Activated CD8-positive, alpha-beta T cell treated with anti-CD3 and anti-CD28 coated beads for 36 hours (primary cell): ENCODE data around the gene TMPRSS4. TPM values are rescaled to one million over a fixed set of nuclear protein-coding genes. Genes with fewer than 3 reads are reported as not detected.
"Not testable (repeated sequence)": the region's sequence is repeated elsewhere in the genome, so short reads cannot be mapped to it uniquely, and the experiment has no call there.

Experiments
- ATAC-seq: fragments of 200-7000 bp; cut with Tn5 transposase; one replicate; pipeline ENCODE4 v1.10.0; 2021; ENCODE audit warnings: mild to moderate bottlenecking, moderate library complexity
- CTCF ChIA-PET: fragments of 350-600 bp; sonication (Branson Sonifier 250); formaldehyde crosslinking; loops from one replicate; lab custom pipeline; 2021; ENCODE audit warnings: antibody characterized with exemption; lab: Charles Lee
- POLR2A ChIA-PET: fragments of 350-600 bp; sonication (Branson Sonifier 250); formaldehyde crosslinking; loops from one replicate; lab custom pipeline; 2021; ENCODE audit warnings: antibody characterized with exemption; lab: Charles Lee
- DNase-seq: peaks from one replicate; pipeline ENCODE4 v3.0.0-alpha.2; 2020
- H3K27ac Mint-ChIP-seq: one replicate; pipeline ENCODE4 v1.8.0; 2021; ENCODE audit warnings: mild to moderate bottlenecking, mixed read lengths
- H3K27me3 Mint-ChIP-seq: one replicate; pipeline ENCODE4 v1.8.0; 2021; ENCODE audit warnings: mixed read lengths
- H3K36me3 Mint-ChIP-seq: one replicate; pipeline ENCODE4 v1.8.0; 2021; ENCODE audit warnings: low read depth, mixed read lengths
- H3K4me1 Mint-ChIP-seq: one replicate; pipeline ENCODE4 v1.8.0; 2021; ENCODE audit warnings: low read depth, mixed read lengths
- H3K4me3 Mint-ChIP-seq: one replicate; pipeline ENCODE4 v1.8.0; 2021; ENCODE audit warnings: mild to moderate bottlenecking, moderate library complexity, mixed read lengths
- H3K9me3 Mint-ChIP-seq: one replicate; pipeline ENCODE4 v1.8.0; 2021; ENCODE audit warnings: mixed read lengths
- CTCF ChIP-seq: fragments of 200-600 bp; IDR thresholded peaks from one replicate; pipeline ENCODE4 v1.8.0; 2022; ENCODE audit warnings: antibody characterized with exemption, mild to moderate bottlenecking
- intact Hi-C: fragments of 100-400 bp; cut with micrococcal nuclease; formaldehyde crosslinking; loops from one replicate; pipeline ENCODE4 v1.10.0; 2022
- total RNA-seq, 2 experiments: library from RNA; stranded (reverse); gene quantifications; one replicate each; pipeline ENCODE4 v1.2.3, GENCODE V29; 2021

The TMPRSS4 gene
- total RNA-seq, 2 experiments from 2014 or later = not detected

- no peak for ATAC-seq
- Mint-ChIP-seq H3K27me3 (no peaks in the 10 kb centered on the region), H3K4me3 (no peak overlapping the region), H3K36me3 (no peaks in the 10 kb centered on the region), H3K9me3 (no peaks in the 10 kb centered on the region), H3K4me1 (no peaks in the 10 kb centered on the region), H3K27ac (no peak overlapping the region)
- ChIA-PET CTCF (interaction anchor here (1.4 to 9.8 kb wide), 3 partner anchors 110 to 242 kb away, joined by 3 to 287 read pairs (median 5); no protein-coding TSS in a partner anchor), POLR2A (interaction anchor here (1.4 kb wide), 1 partner anchor 16 kb away, joined by 3 read pairs; no protein-coding TSS in a partner anchor)
- intact Hi-C loops = no loop called here
- TF ChIP-seq CTCF = no peak
- DNase-seq = no peak
Measured at GRCh38 chr11:118059246-118059940, 17.5 kb upstream of the TMPRSS4 start.

GRCh38 chr11:118060081-118060661 is 16.7 kb upstream of the TMPRSS4 start:
- DNase-seq = no peak
- no peak for TF ChIP-seq CTCF
- POLR2A ChIA-PET = no interaction called here
- Mint-ChIP-seq H3K27ac (no peak overlapping the region), H3K36me3 (no peaks in the 10 kb centered on the region), H3K9me3 (no peaks in the 10 kb centered on the region), H3K4me1 (no peaks in the 10 kb centered on the region), H3K4me3 (no peak overlapping the region), H3K27me3 (no peaks in the 10 kb centered on the region)
- no peak for ATAC-seq
- intact Hi-C loops = no loop called here
- CTCF ChIA-PET = interaction anchor here (1.4 to 9.8 kb wide), 3 partner anchors 16 to 237 kb away, joined by 3 to 287 read pairs (median 5); no protein-coding TSS in a partner anchor

GRCh38 chr11:118060869-118061268 is 16.0 kb upstream of the TMPRSS4 start:
- no peaks in the 10 kb centered on the region for H3K27me3 Mint-ChIP-seq
- no peak for TF ChIP-seq CTCF
- CTCF ChIA-PET = interaction anchor here (0.9 to 3.1 kb wide), 8 partner anchors 8 to 253 kb away, joined by 3 to 22 read pairs (median 4); no protein-coding TSS in a partner anchor
- POLR2A ChIA-PET = interaction anchor here (1.0 kb wide), 1 partner anchor 245 kb away, joined by 3 read pairs; no protein-coding TSS in a partner anchor
- no peak for DNase-seq
- no peak overlapping the region for H3K27ac Mint-ChIP-seq
- intact Hi-C loops = no loop called here
- peaks cover 1% of the 10 kb centered on the region for H3K4me1 Mint-ChIP-seq
- H3K9me3 Mint-ChIP-seq = no peaks in the 10 kb centered on the region
- H3K36me3 Mint-ChIP-seq = no peaks in the 10 kb centered on the region
- peak; percentile 55 for ATAC-seq
- H3K4me3 Mint-ChIP-seq = no peak overlapping the region

GRCh38 chr11:118061586-118062125 is 15.2 kb upstream of the TMPRSS4 start:
- DNase-seq (no peak), ATAC-seq (no peak)
- H3K9me3 Mint-ChIP-seq = no peaks in the 10 kb centered on the region
- TF ChIP-seq CTCF = no peak
- CTCF ChIA-PET = interaction anchor here (0.9 to 3.1 kb wide), 7 partner anchors 8 to 254 kb away, joined by 3 to 22 read pairs (median 3); no protein-coding TSS in a partner anchor
- POLR2A ChIA-PET = interaction anchor here (1.0 kb wide), 2 partner anchors 108 to 246 kb away, joined by 3 read pairs; no protein-coding TSS in a partner anchor
- intact Hi-C loops = no loop called here
- no peaks in the 10 kb centered on the region for H3K36me3 Mint-ChIP-seq
- H3K4me1 Mint-ChIP-seq = peaks cover 1% of the 10 kb centered on the region
- no peak overlapping the region for H3K4me3 Mint-ChIP-seq
- H3K27me3 Mint-ChIP-seq = no peaks in the 10 kb centered on the region
- H3K27ac Mint-ChIP-seq = no peak overlapping the region

GRCh38 chr11:118062181-118062580 is 14.7 kb upstream of the TMPRSS4 start:
- H3K4me1 Mint-ChIP-seq, H3K4me3 Mint-ChIP-seq, H3K36me3 Mint-ChIP-seq, H3K27me3 Mint-ChIP-seq, ATAC-seq, H3K9me3 Mint-ChIP-seq, DNase-seq, intact Hi-C loops, H3K27ac Mint-ChIP-seq: not testable (repeated sequence)
- ChIA-PET CTCF (interaction anchor here (1.2 to 3.1 kb wide), 5 partner anchors 9 to 255 kb away, joined by 3 to 22 read pairs (median 5); no protein-coding TSS in a partner anchor), POLR2A (interaction anchor here (1.0 kb wide), 1 partner anchor 108 kb away, joined by 3 read pairs; no protein-coding TSS in a partner anchor)

- H3K27ac Mint-ChIP-seq, intact Hi-C loops, H3K4me1 Mint-ChIP-seq: not testable (repeated sequence)
Measured at GRCh38 chr11:118062631-118063030, 14.2 kb upstream of the TMPRSS4 start.

More at GRCh38 chr11:118062631-118063030, 14.2 kb upstream of the TMPRSS4 start:
- CTCF ChIA-PET = interaction anchor here (1.7 to 3.1 kb wide), 2 partner anchors 9 to 116 kb away, joined by 5 to 22 read pairs; no protein-coding TSS in a partner anchor
- H3K36me3 Mint-ChIP-seq, DNase-seq, H3K27me3 Mint-ChIP-seq, H3K4me3 Mint-ChIP-seq, POLR2A ChIA-PET, ATAC-seq, H3K9me3 Mint-ChIP-seq: not testable (repeated sequence)
